ENCODE measurements around the gene DNTTIP2. TPM values are rescaled to one million over a fixed set of nuclear protein-coding genes. Genes with fewer than 3 reads are reported as not detected.

The DNTTIP2 gene
- total RNA-seq, 1 experiment from 2014 or later: 61.5 TPM

DNA sequence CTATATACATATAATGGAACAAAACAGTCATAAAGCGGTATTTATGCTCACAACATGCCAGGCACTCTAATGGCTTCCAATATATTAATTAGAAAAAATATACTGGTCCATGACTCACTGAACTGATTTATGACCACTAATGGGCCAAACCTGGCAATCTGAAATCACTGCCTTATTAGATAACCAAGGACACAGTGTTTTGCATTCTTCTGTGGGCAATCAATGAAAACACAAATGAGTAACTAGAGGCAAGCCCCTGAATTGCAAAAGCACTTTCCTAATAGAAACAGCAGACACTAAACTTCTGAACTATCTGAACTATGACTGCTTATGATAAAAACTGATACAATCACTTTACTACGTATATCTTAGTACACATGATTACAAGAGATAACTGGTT, 26.7 kb upstream of the DNTTIP2 start:
- Mint-ChIP-seq H3K27ac (no peak overlapping the region; the same call in 1 of the 2 replicates), H3K36me3 (no peaks in the 10 kb centered on the region), H3K4me3 (no peak overlapping the region), H3K27me3 (ENCODE audit: low read depth) (peaks cover 5% of the 10 kb centered on the region; the same call in 1 of the 2 replicates), H3K4me1 (peaks cover 25% of the 10 kb centered on the region), H3K9me3 (no peaks in the 10 kb centered on the region)
- TF ChIP-seq ETV6 (CRISPR knock-in tag; IDR thresholded peaks at IDR 0.05) (no peak), CREB1 (CRISPR knock-in tag; IDR thresholded peaks at IDR 0.05) (no peak), SMAD3 (CRISPR knock-in tag; IDR thresholded peaks at IDR 0.05; ENCODE audit: borderline replicate concordance) (no peak), EMX1 (CRISPR knock-in tag; IDR thresholded peaks at IDR 0.05) (no peak), NR2C2 (CRISPR knock-in tag; IDR thresholded peaks at IDR 0.05) (no peak), MXD4 (CRISPR knock-in tag; IDR thresholded peaks at IDR 0.05; ENCODE audit: borderline replicate concordance) (no peak), ZNF263 (CRISPR knock-in tag; IDR thresholded peaks at IDR 0.05; ENCODE audit: low read depth) (no peak), ELF4 (CRISPR knock-in tag; IDR thresholded peaks at IDR 0.05; ENCODE audit: low read depth) (no peak), NFE2L1 (CRISPR knock-in tag; IDR thresholded peaks at IDR 0.05) (no peak), ZNF121 (CRISPR knock-in tag; IDR thresholded peaks at IDR 0.05) (no peak)
- TF ChIP-seq, protein P1, sequence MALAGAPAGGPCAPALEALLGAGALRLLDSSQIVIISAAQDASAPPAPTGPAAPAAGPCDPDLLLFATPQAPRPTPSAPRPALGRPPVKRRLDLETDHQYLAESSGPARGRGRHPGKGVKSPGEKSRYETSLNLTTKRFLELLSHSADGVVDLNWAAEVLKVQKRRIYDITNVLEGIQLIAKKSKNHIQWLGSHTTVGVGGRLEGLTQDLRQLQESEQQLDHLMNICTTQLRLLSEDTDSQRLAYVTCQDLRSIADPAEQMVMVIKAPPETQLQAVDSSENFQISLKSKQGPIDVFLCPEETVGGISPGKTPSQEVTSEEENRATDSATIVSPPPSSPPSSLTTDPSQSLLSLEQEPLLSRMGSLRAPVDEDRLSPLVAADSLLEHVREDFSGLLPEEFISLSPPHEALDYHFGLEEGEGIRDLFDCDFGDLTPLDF (CRISPR knock-in tag; IDR thresholded peaks at IDR 0.05): no peak
- TF ChIP-seq, protein P2, sequence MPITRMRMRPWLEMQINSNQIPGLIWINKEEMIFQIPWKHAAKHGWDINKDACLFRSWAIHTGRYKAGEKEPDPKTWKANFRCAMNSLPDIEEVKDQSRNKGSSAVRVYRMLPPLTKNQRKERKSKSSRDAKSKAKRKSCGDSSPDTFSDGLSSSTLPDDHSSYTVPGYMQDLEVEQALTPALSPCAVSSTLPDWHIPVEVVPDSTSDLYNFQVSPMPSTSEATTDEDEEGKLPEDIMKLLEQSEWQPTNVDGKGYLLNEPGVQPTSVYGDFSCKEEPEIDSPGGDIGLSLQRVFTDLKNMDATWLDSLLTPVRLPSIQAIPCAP (CRISPR knock-in tag; IDR thresholded peaks at IDR 0.05): no peak
- TF ChIP-seq, protein P3, sequence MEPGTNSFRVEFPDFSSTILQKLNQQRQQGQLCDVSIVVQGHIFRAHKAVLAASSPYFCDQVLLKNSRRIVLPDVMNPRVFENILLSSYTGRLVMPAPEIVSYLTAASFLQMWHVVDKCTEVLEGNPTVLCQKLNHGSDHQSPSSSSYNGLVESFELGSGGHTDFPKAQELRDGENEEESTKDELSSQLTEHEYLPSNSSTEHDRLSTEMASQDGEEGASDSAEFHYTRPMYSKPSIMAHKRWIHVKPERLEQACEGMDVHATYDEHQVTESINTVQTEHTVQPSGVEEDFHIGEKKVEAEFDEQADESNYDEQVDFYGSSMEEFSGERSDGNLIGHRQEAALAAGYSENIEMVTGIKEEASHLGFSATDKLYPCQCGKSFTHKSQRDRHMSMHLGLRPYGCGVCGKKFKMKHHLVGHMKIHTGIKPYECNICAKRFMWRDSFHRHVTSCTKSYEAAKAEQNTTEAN (CRISPR knock-in tag; IDR thresholded peaks at IDR 0.05): no peak
- TF ChIP-seq, protein P4, sequence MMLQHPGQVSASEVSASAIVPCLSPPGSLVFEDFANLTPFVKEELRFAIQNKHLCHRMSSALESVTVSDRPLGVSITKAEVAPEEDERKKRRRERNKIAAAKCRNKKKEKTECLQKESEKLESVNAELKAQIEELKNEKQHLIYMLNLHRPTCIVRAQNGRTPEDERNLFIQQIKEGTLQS (CRISPR knock-in tag; conservative IDR thresholded peaks at IDR 0.05): no peak
- ATAC-seq: no peak
- DNase-seq (ENCODE audit: low spot score): no peak
- POLR2A ChIA-PET: no interaction called here
- CTCF ChIA-PET: no interaction called here

DNA sequence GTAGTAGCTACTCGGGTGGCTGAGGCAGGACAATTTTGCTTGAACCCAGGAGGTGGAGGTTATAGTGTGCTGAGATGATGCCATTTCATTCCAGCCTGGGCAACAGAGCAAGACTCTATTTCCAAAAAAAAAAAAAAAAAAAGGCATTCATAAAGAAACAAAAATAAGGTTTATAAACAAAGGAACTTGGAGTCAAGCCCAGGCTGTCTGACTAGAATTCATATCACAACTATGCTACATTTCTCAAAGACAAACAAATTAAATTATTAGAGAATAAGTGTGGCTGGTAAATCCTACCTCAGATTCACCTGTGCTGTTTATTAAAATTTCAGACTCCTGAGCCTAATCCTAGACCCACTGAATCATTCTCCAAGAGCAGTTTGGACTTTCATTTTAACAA, 26.0 kb upstream of the DNTTIP2 start:
- DNase-seq (ENCODE audit: low spot score) (no peak), ATAC-seq (no peak)
- Mint-ChIP-seq H3K9me3 (no peaks in the 10 kb centered on the region), H3K36me3 (no peaks in the 10 kb centered on the region), H3K27me3 (ENCODE audit: low read depth) (peaks cover 5% of the 10 kb centered on the region; the same call in 1 of the 2 replicates), H3K4me1 (peaks cover 23% of the 10 kb centered on the region), H3K4me3 (no peak overlapping the region), H3K27ac (no peak overlapping the region)
- TF ChIP-seq, protein P5, sequence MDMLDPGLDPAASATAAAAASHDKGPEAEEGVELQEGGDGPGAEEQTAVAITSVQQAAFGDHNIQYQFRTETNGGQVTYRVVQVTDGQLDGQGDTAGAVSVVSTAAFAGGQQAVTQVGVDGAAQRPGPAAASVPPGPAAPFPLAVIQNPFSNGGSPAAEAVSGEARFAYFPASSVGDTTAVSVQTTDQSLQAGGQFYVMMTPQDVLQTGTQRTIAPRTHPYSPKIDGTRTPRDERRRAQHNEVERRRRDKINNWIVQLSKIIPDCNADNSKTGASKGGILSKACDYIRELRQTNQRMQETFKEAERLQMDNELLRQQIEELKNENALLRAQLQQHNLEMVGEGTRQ (CRISPR knock-in tag; IDR thresholded peaks at IDR 0.05): no peak
- TF ChIP-seq, protein P6, sequence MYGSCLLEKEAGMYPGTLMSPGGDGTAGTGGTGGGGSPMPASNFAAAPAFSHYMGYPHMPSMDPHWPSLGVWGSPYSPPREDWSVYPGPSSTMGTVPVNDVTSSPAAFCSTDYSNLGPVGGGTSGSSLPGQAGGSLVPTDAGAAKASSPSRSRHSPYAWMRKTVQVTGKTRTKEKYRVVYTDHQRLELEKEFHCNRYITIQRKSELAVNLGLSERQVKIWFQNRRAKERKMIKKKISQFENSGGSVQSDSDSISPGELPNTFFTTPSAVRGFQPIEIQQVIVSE (CRISPR knock-in tag; IDR thresholded peaks at IDR 0.05; ENCODE audit: borderline replicate concordance): no peak
- TF ChIP-seq ATF1 (CRISPR knock-in tag; IDR thresholded peaks at IDR 0.05) (no peak), CREM (CRISPR knock-in tag; IDR thresholded peaks at IDR 0.05) (no peak), ZNF416 (CRISPR knock-in tag; IDR thresholded peaks at IDR 0.05) (no peak), TCF7 (CRISPR knock-in tag; IDR thresholded peaks at IDR 0.05; ENCODE audit: low read depth) (no peak), KAT7 (CRISPR knock-in tag; IDR thresholded peaks at IDR 0.05; ENCODE audit: borderline replicate concordance) (no peak), IRF2 (CRISPR knock-in tag; IDR thresholded peaks at IDR 0.05; ENCODE audit: borderline replicate concordance, low read depth) (no peak)
- TF ChIP-seq, protein P3 (CRISPR knock-in tag; IDR thresholded peaks at IDR 0.05): no peak
- CTCF ChIA-PET: no interaction called here
- POLR2A ChIA-PET: interaction anchor here (0.7 kb wide), 1 partner anchor 16 kb away, joined by 4 read pairs; no protein-coding TSS in a partner anchor
